EL (cell line): ENCODE measurements around the gene CYSLTR1.
"Not testable (repeated sequence)": the region's sequence is repeated elsewhere in the genome, so short reads cannot be mapped to it uniquely, and the experiment has no call there.

Experiments
- DNase-seq: peaks from one replicate; pipeline ENCODE4 v3.0.0-alpha.2; 2016

The CYSLTR1 gene

GRCh38 chrX:78327370-78328086, at the start of gene CYSLTR1:
Gene CYSLTR1 (minus strand): TSS chrX:78327611. CDS start chrX:78273746, 53,865 bp downstream.
- no peak for DNase-seq

DNA sequence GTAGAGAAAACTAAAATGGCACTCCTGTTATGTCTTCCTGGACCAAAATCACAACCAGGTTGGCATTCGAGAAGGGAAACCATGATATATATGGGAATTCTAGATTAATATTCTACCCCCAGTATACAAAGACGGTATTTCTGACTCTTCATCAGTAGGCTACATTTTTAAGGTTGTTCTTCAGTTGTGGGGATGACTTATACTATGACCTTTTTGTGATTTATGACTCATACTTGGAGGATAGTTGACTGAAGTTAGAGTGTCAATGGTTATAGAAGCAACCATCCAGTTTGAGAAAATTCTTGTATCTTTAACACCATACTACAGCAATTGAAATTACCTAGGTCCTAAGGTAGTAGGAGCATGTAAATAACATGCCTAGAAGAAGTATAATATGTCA, 49.8 kb upstream of the CYSLTR1 start:
- no peak for DNase-seq

DNA sequence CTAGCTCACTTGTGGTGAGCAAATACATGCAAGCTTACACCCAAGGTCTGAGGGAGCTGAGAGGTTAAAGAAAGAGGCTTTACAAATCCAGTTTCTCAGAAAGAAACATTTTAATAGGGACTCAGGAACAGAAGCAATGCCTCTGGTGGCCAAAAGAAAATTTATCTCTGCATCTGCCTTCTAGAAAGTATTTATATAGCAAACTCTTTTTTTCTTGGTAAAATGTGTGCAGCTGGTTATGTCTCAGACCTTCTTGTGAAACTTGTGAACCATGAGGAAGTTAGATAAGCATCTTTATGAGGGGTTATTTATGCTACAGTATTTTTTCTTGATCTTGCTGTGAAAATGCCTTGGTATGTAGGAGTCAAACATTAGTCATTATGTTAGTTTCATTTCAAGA, 48.5 kb upstream of the CYSLTR1 start:
- peak; percentile 13 for DNase-seq

DNA sequence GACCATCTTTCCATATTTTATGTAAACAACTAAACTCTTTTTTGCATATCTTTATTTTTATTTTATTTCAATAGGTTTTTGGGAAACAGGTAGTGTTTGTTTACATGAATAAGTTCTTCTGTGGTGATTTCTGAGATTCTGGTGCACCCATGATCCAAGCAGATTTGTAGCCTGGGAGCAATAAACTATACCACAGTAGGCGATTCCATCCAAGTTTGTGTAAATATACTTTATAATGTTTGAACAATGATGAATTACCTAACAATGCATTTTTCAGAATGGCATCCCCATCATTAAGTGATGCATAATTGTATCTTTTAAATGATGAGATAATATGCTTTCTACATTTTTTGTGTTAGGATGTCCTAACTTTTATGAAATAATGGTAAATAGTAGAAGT, 39.2 kb upstream of the CYSLTR1 start:
- DNase-seq: no peak

DNA sequence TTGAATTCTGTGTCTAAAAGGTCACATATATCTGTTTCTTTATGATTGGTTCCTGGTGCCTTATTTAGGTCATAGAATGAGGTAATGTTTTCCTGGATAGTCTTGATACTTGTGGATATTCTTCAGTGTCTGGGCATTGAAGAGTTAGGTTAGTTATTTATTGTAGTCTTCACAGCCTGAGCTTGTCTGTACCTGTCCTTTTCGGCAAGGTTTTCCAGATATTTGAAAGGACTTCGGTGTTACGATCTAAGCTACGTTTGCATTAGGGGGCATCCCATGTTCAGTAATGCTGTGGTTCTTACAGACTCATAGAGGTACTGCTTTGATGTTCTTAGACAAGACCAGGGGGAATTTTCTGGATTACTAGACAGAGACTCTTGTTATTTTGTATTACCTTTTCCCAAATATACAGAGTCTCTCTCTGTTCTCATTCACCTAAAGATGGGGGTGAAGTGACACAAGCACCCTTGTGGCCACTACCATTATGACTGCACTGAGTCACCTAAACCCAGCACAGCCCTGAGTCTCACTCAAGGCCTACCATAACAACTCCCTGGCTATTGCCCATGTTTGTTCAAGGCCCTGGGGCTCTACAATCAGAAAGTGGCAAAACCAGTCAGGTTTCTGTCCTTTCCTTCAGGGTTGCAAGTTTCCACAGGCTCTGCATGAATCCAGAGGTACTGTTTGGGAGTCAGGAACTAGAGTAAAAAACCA, 30.1 kb upstream of the CYSLTR1 start:
- DNase-seq: no peak

- DNase-seq: no peak
These were observed 6.1 kb upstream of the CYSLTR1 start for GRCh38 chrX:78333521-78333920.

- DNase-seq: no peak
These were observed 4.3 kb upstream of the CYSLTR1 start for GRCh38 chrX:78331708-78332107.

DNA sequence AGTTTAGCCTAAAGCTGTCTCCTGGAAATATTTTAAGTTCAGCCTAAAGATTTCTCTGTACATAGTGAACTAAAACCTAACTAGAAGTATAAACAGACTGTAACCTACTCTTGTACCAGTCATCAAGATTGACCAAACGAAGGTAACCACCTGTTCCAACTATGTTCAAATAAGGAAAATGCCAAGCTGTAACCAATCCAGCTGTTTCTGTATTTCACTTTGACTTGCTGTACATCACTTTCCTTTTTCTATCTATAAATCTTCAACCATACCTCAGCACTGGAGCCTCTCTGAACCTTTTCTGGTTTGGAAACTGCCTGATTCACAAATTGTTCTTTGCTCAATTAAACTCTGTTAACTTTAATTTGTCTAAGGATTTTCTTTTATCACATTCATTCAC, 3.1 kb upstream of the CYSLTR1 start:
- no peak for DNase-seq

- no peak for DNase-seq
These were observed 2.7 kb upstream of the CYSLTR1 start for GRCh38 chrX:78330068-78330467.

DNA sequence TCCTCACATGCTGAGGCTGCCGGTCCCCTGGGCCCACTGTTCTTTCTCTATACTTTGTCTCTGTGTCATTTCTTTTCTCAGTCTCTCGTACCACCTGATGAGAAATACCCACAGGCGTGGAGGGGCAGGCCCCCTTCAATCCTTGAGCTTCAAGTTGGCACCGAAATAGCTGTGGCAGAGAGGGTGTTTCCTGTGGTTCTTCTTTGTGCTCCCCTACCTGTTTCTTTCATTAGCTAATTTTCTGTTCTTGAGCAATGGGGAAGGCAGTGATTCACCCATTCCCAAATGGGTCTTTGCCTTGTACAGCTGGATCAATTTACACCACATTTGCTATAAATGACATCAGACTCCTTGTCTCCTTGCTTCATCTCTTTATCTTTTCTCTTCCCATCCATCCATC, 2.1 kb upstream of the CYSLTR1 start:
- DNase-seq: no peak

- no peak for DNase-seq
These were observed 1.0 kb downstream of the CYSLTR1 start for GRCh38 chrX:78326401-78326800.

GRCh38 chrX:78322863-78323262, 4.5 kb downstream of the CYSLTR1 start:
- no peak for DNase-seq

DNA sequence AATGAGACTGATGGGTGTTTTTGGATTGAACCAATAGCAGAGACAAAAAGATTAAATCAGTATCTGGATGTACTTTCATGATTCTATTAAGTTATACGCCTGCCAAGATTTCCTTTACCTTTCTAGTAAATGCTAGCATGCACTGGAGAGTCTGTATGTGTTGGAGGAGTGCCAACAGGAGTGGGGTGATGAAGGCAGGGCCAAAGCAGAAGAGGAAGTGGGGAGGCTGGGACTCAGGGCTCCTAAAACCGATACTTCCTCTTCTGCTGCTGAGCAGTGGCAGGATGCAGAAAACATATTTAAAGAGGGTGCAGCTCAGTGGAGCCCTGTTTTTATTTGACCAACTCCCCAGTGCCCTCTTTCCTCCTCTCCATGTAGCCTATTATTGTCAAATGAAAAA, 5.6 kb downstream of the CYSLTR1 start:
- DNase-seq: no peak

DNA sequence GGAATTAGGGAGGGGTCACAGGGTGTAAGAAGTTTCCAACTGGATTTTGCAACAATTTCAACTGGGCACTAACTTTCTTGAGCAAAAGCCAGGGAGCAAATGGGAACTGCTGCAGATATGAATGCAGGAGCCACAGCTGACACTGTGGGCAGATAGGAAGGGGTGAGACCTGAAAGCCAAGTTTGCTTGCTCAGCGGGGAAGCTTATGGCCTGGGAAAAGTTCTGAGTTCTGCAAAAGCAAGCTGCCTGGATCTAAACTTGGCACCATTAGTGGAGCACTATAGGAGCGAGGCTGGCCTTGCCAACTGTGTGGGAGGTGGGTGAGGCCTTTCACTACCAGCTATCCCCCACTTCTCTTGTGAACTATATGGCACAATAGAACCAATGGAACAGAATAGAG, 11.1 kb downstream of the CYSLTR1 start:
- no peak for DNase-seq

GRCh38 chrX:78315745-78316144, 11.7 kb downstream of the CYSLTR1 start:
- DNase-seq: no peak

DNA sequence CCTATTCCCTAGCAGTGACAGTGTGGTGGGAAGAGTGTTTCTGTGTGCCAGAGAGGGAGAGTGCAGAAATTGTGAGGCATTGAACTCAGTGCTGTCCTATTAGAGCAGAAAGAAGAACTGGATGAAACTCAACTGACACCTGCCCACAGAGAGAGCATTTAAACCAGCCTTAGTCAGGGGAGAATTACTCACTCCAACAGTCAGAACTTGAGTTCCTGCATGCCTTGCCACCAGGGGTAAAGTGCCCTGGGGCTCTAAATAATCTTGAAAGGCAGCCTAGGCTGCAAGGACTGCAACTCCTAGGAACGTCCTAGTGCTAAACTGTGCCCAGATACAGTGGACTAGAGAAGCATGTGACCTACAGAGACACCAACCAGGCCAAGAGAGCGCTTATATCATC, 12.8 kb downstream of the CYSLTR1 start:
- no peak for DNase-seq

DNA sequence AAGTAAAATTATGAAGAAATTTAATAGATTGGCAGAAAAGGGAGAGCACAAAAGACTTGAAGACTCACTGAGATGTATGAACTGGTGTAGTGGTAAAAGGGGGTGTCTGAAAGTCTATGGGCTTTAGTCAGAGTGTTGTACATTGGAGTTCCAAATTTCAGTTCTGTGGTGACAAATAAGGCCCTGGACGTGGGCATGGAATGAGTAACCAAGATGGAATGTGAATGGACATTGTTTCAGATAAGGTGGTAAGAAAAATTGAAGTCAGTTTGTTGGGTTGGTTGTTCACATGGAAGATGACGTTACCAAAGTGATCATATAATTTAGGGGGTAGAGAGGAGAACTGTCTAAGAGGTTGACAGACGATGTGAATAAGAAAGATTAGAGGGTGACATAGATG, 13.9 kb downstream of the CYSLTR1 start:
- DNase-seq: no peak

DNA sequence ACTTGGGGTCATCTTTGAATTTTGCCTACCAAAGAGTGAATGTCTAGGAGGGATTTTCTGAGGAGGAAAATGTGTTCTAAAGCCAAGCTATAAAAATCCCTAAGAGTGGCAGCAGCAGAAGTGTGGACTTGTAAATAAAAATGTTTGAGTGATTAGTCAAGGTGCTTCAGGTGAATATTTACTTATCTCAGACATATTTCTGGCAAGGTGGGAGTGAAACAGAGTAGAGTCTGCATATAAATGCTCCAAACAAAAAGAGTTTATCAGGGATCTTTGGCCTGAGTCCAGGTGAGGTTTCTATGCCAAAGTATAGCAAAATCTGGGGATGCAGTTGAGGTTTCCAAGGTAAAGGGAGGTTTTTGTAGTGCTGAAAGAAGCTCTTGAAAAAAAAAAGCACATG, 19.7 kb downstream of the CYSLTR1 start:
- no peak for DNase-seq

GRCh38 chrX:78303086-78303485, 24.3 kb downstream of the CYSLTR1 start:
- no peak for DNase-seq

DNA sequence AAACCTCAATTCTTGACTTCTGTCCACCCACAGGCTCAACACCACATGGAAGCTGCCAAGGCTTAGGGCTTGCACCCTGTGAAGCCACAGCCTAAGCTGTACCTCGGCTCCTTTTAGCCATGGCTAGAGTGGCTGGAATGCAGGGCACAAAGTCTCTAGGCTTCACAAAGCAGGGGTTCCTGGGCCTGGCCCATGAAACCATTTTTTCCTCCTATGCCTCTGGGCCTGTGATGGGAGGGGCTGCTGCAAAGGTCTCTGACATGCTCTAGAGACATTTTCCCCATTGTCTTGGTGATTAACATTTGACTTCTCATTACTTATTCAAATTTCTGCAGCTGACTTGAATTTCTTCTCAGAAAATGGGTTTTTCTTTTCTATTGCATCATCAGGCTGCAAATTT, 26.5 kb downstream of the CYSLTR1 start:
- DNase-seq: not testable (repeated sequence)

- DNase-seq: no peak
These were observed 43.9 kb downstream of the CYSLTR1 start for GRCh38 chrX:78283511-78283910.

DNA sequence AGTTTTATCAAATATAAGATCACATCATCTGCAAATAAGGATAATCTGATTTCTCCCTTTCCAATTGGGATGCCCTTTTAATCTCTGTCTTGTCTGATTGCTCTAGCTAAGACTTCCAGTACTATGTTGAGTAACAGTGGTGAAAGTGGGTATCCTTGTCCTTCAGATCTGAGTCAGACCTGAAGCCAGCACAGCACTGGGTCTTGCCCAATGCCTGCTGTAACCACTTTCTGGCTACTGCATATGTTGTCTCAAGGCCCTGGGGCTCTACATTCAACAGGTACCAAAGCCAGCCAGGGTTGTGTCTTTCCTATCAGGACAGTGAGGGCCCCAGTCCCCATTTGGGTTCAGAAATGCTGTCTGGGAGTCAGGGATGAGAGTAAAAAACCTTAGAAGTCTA, 90.3 kb downstream of the CYSLTR1 start:
- DNase-seq: no peak

DNA sequence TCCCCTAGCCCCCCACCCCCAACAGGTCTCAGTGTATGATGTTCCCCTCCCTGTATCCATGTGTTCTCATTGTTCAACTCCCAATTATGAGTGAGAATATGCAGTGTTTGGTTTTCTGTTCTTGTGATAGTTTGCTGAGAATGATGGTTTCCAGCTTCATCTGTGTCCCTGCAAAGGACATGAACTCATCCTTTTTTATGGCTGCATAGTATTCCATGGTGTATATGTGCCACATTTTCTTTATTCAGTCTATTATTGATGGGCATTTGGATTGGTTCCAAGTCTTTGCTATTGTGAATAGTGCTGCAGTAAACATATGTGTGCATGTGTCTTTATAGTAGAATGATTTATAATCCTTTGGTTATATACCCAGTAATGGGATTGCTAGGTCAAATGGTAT, 101.4 kb downstream of the CYSLTR1 start:
- not testable (repeated sequence) for DNase-seq
